ENCODE data around the gene SH3BP4. TPM values are rescaled to one million over a fixed set of nuclear protein-coding genes. Genes with fewer than 3 reads are reported as not detected.

SH3BP4 gene
- polyA plus RNA-seq, 1 donor, result 27.7 TPM

DNA sequence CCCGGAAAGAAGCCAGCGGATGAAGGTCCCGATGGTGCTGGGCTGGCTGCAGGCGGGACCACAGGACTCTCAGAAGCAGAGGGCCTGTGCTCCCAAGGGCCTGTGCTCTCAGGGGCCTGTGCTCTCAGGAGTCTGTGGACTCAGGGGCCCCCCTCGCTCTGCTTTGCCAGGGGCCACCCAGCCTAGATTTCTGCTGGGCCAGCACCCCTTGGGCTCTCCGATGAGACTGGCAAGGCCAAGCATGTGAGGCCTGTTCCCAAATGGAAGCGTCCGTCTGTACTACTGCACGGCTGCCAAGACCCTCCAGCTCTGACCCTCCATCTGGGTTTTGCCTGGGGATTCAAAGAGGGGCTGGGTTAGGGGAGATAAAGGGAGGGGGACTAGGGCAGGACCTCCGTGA, 54.6 kb downstream of the SH3BP4 start:
- Histone ChIP-seq H3K4me3 (ENCODE audit: low read length) (no peak overlapping the region), H3K4me1 (ENCODE audit: control insufficient read depth, insufficient read depth, low read length) (peaks cover 93% of the 10 kb centered on the region), H3K9me3 (ENCODE audit: control insufficient read depth, low read depth, low read length) (no peaks in the 10 kb centered on the region), H3K27me3 (ENCODE audit: control insufficient read depth, insufficient read depth, low read length) (no peaks in the 10 kb centered on the region), H3K27ac (ENCODE audit: low read length) (peak overlapping the region; percentile 45), H3K36me3 (ENCODE audit: control insufficient read depth, insufficient read depth, low read length) (no peaks in the 10 kb centered on the region)
- no peak for DNase-seq
- no CpG with 5 or more reads among the region's 10 CpGs for WGBS (ENCODE audit: insufficient coverage, low lambda C conversion rate)

DNA sequence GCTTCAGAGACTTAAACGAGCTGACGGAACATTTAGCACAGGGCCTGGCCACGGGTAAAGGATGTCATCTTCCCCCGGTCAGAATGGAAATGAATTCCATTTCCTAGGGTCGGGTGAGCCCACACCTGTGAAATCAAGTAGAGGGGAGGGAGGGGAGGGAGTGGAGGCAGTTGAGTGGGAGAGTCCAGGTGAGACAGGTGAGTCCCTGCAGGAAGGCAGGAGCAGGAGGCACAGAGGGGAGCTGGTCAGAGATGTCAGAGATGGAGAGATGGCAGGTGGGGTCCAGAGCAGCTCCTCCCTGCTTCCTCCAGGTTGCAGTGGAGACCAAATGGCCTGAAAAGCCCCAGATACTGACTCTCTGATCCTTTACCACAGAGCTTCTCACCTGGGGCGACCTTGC, 55.2 kb downstream of the SH3BP4 start:
- Histone ChIP-seq H3K4me1 (ENCODE audit: control insufficient read depth, insufficient read depth, low read length) (peaks cover 89% of the 10 kb centered on the region), H3K36me3 (ENCODE audit: control insufficient read depth, insufficient read depth, low read length) (no peaks in the 10 kb centered on the region), H3K4me3 (ENCODE audit: low read length) (no peak overlapping the region), H3K27ac (ENCODE audit: low read length) (peak overlapping the region; percentile 68), H3K9me3 (ENCODE audit: control insufficient read depth, low read depth, low read length) (no peaks in the 10 kb centered on the region), H3K27me3 (ENCODE audit: control insufficient read depth, insufficient read depth, low read length) (no peaks in the 10 kb centered on the region)
- no peak for DNase-seq
- WGBS (ENCODE audit: insufficient coverage, low lambda C conversion rate), result no CpG with 5 or more reads among the region's 6 CpGs

DNA sequence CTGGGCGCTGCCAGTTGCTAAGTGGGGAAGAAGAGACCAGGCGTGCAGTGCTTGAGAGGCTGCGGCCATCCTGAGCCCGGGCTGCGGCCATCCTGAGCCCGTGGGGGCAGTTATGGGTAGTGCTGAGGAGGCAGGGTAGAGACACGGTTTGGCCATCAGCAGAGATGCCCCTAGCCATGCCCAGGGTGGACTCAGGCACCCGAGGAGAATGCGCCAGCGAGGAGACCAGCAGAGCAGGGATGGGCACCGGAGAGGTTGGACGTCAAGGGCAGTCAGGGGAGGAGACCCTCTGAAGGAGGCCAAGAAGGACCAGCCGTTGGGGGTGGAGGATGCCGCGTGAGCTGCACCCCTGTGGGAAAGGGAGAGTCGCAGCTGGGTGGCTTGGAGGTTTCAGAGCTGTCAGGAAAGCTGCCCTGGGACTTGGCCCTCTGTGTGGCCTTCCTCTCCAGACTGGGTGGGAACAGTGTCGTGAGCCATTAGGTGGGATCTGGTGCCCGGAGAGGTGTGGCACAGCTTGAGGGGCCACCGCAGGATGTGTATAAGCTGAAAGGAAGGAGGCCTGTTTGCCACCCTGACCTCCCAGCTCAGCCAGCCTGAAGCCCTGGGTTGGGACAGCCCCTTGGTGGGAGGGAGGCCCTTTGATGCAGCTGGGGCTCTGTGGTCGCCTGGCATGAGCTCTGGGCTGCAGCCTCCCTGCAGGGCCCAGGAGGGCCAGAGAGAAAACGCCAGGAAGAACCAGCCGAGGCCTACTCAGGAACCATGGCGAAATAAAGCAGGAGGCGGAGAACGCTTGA, 56.0 kb downstream of the SH3BP4 start:
- Histone ChIP-seq H3K27me3 (ENCODE audit: control insufficient read depth, insufficient read depth, low read length) (no peaks in the 10 kb centered on the region), H3K9me3 (ENCODE audit: control insufficient read depth, low read depth, low read length) (no peaks in the 10 kb centered on the region), H3K27ac (ENCODE audit: low read length) (peak overlapping the region; percentile 68), H3K4me1 (ENCODE audit: control insufficient read depth, insufficient read depth, low read length) (peaks cover 85% of the 10 kb centered on the region), H3K4me3 (ENCODE audit: low read length) (no peak overlapping the region), H3K36me3 (ENCODE audit: control insufficient read depth, insufficient read depth, low read length) (no peaks in the 10 kb centered on the region)
- no CpG with 5 or more reads among the region's 25 CpGs for WGBS (ENCODE audit: insufficient coverage, low lambda C conversion rate)
- no peak for DNase-seq

DNA sequence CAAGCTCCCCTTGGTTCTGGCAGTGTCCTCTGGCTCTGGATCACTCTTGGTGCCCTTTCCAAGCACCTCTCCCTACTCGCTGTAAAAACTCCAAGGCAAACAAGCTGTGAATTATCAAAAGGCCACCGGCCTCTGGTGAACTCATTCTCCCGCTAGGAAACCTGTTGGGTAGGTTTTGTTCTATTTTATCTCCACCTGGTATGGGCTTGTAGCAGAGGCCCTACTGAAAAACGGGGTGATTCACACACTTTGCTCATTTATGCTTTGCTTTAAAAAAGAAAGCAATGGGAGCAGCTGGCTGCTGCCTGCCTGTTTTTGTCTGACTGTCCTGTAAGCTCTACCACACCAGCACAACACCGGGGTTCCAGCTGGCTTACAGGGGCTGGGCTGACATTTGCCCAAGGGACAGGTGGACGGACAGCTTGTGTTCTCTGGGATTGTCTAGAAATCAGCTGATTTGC, 56.8 kb downstream of the SH3BP4 start:
- no peak overlapping the region for H3K4me3 ChIP-seq (ENCODE audit: low read length)

DNA sequence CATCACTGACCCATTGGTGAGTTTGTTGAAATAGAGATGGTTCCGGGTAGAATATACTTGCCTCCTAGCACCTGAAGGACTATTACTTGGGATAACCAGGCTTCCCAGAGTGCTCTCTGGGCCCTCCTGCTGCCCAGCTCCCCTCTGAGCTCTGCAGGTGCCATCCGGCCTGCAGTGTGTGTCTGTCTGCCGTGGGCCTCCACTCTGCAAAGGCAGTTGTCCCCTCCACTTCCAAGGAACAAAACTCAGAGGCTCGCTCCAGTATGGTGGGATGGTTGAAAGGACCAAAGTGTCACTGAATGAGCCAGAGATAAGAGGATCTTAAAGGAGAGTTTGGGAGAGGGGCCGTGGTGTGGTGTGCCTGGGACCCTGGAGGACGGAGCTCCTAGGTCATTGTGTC, 57.3 kb downstream of the SH3BP4 start:
- Histone ChIP-seq H3K9me3 (ENCODE audit: control insufficient read depth, low read depth, low read length) (no peaks in the 10 kb centered on the region), H3K27me3 (ENCODE audit: control insufficient read depth, insufficient read depth, low read length) (no peaks in the 10 kb centered on the region), H3K4me1 (ENCODE audit: control insufficient read depth, insufficient read depth, low read length) (peaks cover 76% of the 10 kb centered on the region), H3K36me3 (ENCODE audit: control insufficient read depth, insufficient read depth, low read length) (no peaks in the 10 kb centered on the region), H3K4me3 (ENCODE audit: low read length) (no peak overlapping the region), H3K27ac (ENCODE audit: low read length) (peak overlapping the region; percentile 68)
- DNase-seq, result no peak
- no CpG with 5 or more reads among the region's 6 CpGs for WGBS (ENCODE audit: insufficient coverage, low lambda C conversion rate)

More for the DNA sequence above, 56.8 kb downstream of the SH3BP4 start:
- DNase-seq, result peak; percentile 89 to 96
- Histone ChIP-seq H3K4me1 (ENCODE audit: control insufficient read depth, insufficient read depth, low read length) (peaks cover 81% of the 10 kb centered on the region), H3K36me3 (ENCODE audit: control insufficient read depth, insufficient read depth, low read length) (no peaks in the 10 kb centered on the region), H3K9me3 (ENCODE audit: control insufficient read depth, low read depth, low read length) (no peaks in the 10 kb centered on the region), H3K27ac (ENCODE audit: low read length) (peak overlapping the region; percentile 68), H3K27me3 (ENCODE audit: control insufficient read depth, insufficient read depth, low read length) (no peaks in the 10 kb centered on the region)
- no CpG with 5 or more reads among the region's 6 CpGs for WGBS (ENCODE audit: insufficient coverage, low lambda C conversion rate)

DNA sequence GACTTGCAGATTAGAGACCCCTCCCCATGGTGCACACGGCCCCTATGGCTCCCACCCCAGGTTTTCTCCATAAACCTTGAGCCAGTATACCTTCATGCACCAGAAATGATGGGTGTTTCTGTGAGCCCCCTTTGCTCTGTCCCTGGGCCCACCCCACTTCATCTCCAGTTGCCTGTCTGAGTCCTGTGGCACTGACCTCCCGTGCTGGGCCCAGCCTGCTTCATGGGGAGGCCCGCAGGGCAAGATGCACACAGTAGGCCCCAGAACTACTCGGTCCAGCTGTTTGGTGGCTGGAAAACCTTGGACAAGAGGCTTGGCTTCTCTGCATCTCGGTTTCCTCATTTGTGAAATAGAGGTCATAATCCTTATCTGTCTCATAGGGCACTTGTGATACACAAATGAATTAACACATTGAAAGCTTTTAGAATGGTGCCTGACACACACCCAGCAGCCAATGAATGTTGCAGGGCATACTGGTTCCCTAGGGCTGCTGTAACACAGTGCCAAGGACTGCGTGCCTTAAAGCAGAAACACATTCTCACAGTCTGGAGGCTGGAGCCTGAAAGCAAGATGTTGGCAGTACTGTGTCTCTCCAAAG, 58.4 kb downstream of the SH3BP4 start:
- no peak overlapping the region for H3K4me3 ChIP-seq (ENCODE audit: low read length)
- peak overlapping the region; percentile 68 for H3K27ac ChIP-seq (ENCODE audit: low read length)
- H3K4me1 ChIP-seq (ENCODE audit: control insufficient read depth, insufficient read depth, low read length), result peaks cover 67% of the 10 kb centered on the region
- no peaks in the 10 kb centered on the region for H3K36me3 ChIP-seq (ENCODE audit: control insufficient read depth, insufficient read depth, low read length)
- H3K27me3 ChIP-seq (ENCODE audit: control insufficient read depth, insufficient read depth, low read length), result no peaks in the 10 kb centered on the region
- WGBS (ENCODE audit: insufficient coverage, low lambda C conversion rate), result no CpG with 5 or more reads among the region's 6 CpGs
- H3K9me3 ChIP-seq (ENCODE audit: control insufficient read depth, low read depth, low read length), result peaks cover 1% of the 10 kb centered on the region
- DNase-seq, result peak in 1 of 2 donors; percentile 55

DNA sequence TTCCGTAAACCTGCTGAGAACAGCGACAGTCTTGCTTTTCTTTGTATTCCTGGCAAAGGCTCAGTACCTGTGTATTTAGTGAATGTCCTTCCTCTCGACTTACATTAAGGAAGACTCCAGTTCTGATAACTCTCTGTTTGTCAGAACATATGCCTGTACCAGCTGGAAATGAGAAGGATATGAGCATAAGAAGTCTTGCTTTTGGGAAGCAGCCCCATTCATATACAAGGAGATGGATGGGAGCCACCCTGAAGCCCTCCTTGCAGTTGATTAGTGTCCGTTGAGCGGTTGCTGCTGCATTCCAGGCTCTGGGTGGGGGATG, 59.8 kb downstream of the SH3BP4 start:
- Histone ChIP-seq H3K9me3 (ENCODE audit: control insufficient read depth, low read depth, low read length) (peaks cover 8% of the 10 kb centered on the region), H3K4me1 (ENCODE audit: control insufficient read depth, insufficient read depth, low read length) (peaks cover 53% of the 10 kb centered on the region), H3K27ac (ENCODE audit: low read length) (no peak overlapping the region), H3K4me3 (ENCODE audit: low read length) (no peak overlapping the region), H3K27me3 (ENCODE audit: control insufficient read depth, insufficient read depth, low read length) (no peaks in the 10 kb centered on the region), H3K36me3 (ENCODE audit: control insufficient read depth, insufficient read depth, low read length) (peaks cover 3% of the 10 kb centered on the region)
- DNase-seq, result no peak
- WGBS (ENCODE audit: insufficient coverage, low lambda C conversion rate), result no CpG with 5 or more reads among the region's 5 CpGs

DNA sequence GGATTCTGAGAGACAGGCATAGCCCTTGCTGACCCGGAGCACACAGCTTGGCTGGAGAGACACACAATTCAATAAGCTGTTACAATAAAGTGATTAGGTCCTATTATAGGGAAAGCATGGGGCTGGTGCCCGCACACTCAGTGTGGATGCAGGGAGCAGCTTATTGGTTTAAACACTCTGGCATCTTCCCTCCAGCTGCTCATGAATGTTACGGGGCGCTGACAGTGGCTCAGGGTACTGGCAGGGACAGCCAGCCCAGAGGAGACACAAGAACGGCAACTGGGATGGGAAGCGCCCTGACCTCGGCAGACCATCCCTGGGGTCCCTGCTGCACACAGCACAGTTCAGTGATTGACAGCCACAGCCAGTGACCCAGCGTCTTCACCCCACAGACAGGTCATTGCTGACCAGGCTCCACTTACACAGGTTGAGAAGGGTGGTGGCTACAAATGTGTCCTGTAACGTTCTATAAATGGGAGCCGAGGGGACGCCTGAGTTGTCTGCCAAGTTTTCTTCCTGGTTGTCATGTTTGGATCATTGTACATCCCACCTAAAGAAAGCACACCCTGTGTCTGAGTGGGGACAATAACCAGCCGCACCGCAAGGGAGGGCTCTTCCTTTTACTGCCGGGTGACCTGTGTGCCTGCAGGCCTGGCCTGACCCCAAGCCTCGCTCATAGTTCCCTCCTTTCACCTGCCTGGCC, 60.3 kb downstream of the SH3BP4 start:
- DNase-seq, result no peak
- Histone ChIP-seq H3K4me3 (ENCODE audit: low read length) (no peak overlapping the region), H3K27me3 (ENCODE audit: control insufficient read depth, insufficient read depth, low read length) (no peaks in the 10 kb centered on the region), H3K36me3 (ENCODE audit: control insufficient read depth, insufficient read depth, low read length) (peaks cover 3% of the 10 kb centered on the region), H3K4me1 (ENCODE audit: control insufficient read depth, insufficient read depth, low read length) (peaks cover 48% of the 10 kb centered on the region), H3K27ac (ENCODE audit: low read length) (no peak overlapping the region), H3K9me3 (ENCODE audit: control insufficient read depth, low read depth, low read length) (peaks cover 8% of the 10 kb centered on the region)
- no CpG with 5 or more reads among the region's 15 CpGs for WGBS (ENCODE audit: insufficient coverage, low lambda C conversion rate)

DNA sequence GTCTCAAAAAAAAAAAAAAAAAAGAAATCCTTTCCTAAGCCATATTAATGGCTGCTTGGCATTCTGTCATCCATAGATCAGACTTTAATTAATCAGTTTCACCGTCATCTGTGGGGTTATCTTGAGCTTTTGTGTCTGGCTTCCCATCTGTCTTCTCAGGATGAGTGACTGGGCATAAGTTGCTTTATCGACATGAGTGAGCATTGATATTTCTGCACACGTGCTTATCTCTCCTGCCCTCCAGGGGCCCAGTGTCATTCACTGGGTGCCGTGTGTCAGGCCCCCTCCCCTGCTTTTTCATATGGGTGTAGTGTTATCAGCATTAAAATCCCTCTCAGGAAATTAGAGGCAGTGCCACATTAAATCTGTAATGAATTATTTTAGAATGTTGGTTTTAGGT, 65.6 kb downstream of the SH3BP4 start:
- 40% methylated on average over 1 of the region's 4 CpGs for WGBS (ENCODE audit: insufficient coverage, low lambda C conversion rate)
- DNase-seq, result no peak
- peaks cover 8% of the 10 kb centered on the region for H3K4me1 ChIP-seq (ENCODE audit: control insufficient read depth, insufficient read depth, low read length)
- no peak overlapping the region for H3K4me3 ChIP-seq (ENCODE audit: low read length)
- no peak overlapping the region for H3K27ac ChIP-seq (ENCODE audit: low read length)
- peaks cover 8% of the 10 kb centered on the region for H3K9me3 ChIP-seq (ENCODE audit: control insufficient read depth, low read depth, low read length)
- H3K27me3 ChIP-seq (ENCODE audit: control insufficient read depth, insufficient read depth, low read length), result no peaks in the 10 kb centered on the region
- peaks cover 3% of the 10 kb centered on the region for H3K36me3 ChIP-seq (ENCODE audit: control insufficient read depth, insufficient read depth, low read length)

DNA sequence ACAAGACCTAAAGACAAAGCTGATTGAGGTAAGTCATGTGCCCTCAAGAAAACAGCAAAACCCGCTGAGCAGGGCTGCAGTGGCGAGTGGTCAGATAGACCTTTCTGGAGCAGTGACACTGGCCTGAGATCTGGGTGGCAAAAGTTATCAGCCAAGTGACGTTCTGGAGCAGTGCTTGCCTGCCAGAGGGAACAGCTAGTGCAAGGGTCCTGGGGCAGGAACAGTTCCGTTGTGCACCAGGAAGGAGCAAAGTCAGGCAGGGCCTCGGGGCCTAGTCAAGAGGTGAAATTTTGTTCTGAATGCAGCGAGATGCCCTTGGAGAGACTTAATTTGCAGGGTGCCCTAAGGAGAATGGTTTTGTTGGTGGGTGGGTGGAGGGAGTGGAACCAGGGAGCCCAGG, 67.0 kb downstream of the SH3BP4 start:
- 100% methylated on average over 1 of the region's 6 CpGs for WGBS (ENCODE audit: insufficient coverage, low lambda C conversion rate)
- H3K4me3 ChIP-seq (ENCODE audit: low read length), result no peak overlapping the region
- no peak overlapping the region for H3K27ac ChIP-seq (ENCODE audit: low read length)
- peaks cover 8% of the 10 kb centered on the region for H3K9me3 ChIP-seq (ENCODE audit: control insufficient read depth, low read depth, low read length)
- DNase-seq, result no peak
- peaks cover 2% of the 10 kb centered on the region for H3K4me1 ChIP-seq (ENCODE audit: control insufficient read depth, insufficient read depth, low read length)
- H3K27me3 ChIP-seq (ENCODE audit: control insufficient read depth, insufficient read depth, low read length), result no peaks in the 10 kb centered on the region
- H3K36me3 ChIP-seq (ENCODE audit: control insufficient read depth, insufficient read depth, low read length), result peaks cover 3% of the 10 kb centered on the region
